ENCODE results near the gene CNP. TPM values are rescaled to one million over a fixed set of nuclear protein-coding genes. Genes with fewer than 3 reads are reported as not detected.

CNP gene
- total RNA-seq, 4 donors from 2014 or later, result 32.6 to 133 (median 54.2) TPM

GRCh38 chr17:41982026-41982760, 15.6 kb downstream of the CNP start:
- 86% methylated on average over 14 of the region's 14 CpGs; no CpG with 5 or more reads in 1 of the 2 donors for WGBS, 2 donors (ENCODE audit: low coverage in 1 of 2)
- Histone ChIP-seq H3K9me3 (no peaks in the 10 kb centered on the region), H3K27ac (no peak overlapping the region), H3K36me3 (peaks cover 0 to 73% (median 27%) of the 10 kb centered on the region in 4 donors), H3K27me3 (no peaks in the 10 kb centered on the region), H3K4me3 (no peak overlapping the region), H3K4me1 (peaks cover 0 to 11% (median 4%) of the 10 kb centered on the region in 4 donors)
- intact Hi-C loops (cut with DNase I; ENCODE audit: low total_unique reads) (no loop called here), in situ Hi-C loops (cut with MboI; ENCODE audit: low pct_ligation_motif_present in 1 of 4, low pct_unique_long_range_greater_than_20kb in 1 of 4, low sequenced_read_pairs in 3 of 4) (no loop called here)
- TF ChIP-seq POLR2AphosphoS5 (IDR thresholded peaks at IDR 0.05), result no peak
- no peak for TF ChIP-seq EP300 (IDR thresholded peaks at IDR 0.05; ENCODE audit: low read depth)
- TF ChIP-seq CTCF (IDR thresholded peaks at IDR 0.05), result no peak
- TF ChIP-seq POLR2A (IDR thresholded peaks at IDR 0.05), result no peak
- DNase-seq, result no peak

GRCh38 chr17:41984454-41984853, 17.9 kb downstream of the CNP start:
- WGBS, 2 donors (ENCODE audit: low coverage in 1 of 2), result 96% methylated on average over 8 of the region's 8 CpGs; no CpG with 5 or more reads in 1 of the 2 donors
- Histone ChIP-seq H3K9me3 (no peaks in the 10 kb centered on the region), H3K4me3 (no peak overlapping the region), H3K27ac (no peak overlapping the region), H3K27me3 (no peaks in the 10 kb centered on the region), H3K36me3 (peaks cover 0 to 81% (median 31%) of the 10 kb centered on the region in 4 donors), H3K4me1 (peaks cover 0 to 6% (median 0%) of the 10 kb centered on the region in 4 donors)
- in situ Hi-C loops (cut with MboI; ENCODE audit: low pct_ligation_motif_present in 1 of 4, low pct_unique_long_range_greater_than_20kb in 1 of 4, low sequenced_read_pairs in 3 of 4) (no loop called here), intact Hi-C loops (cut with DNase I; ENCODE audit: low total_unique reads) (no loop called here)
- TF ChIP-seq POLR2A (IDR thresholded peaks at IDR 0.05) (no peak), POLR2AphosphoS5 (IDR thresholded peaks at IDR 0.05) (no peak), EP300 (IDR thresholded peaks at IDR 0.05; ENCODE audit: low read depth) (no peak), CTCF (IDR thresholded peaks at IDR 0.05) (no peak)
- DNase-seq, result no peak

GRCh38 chr17:41985919-41986318, 19.3 kb downstream of the CNP start:
- Histone ChIP-seq H3K36me3 (peaks cover 0 to 75% (median 26%) of the 10 kb centered on the region in 4 donors), H3K27me3 (no peaks in the 10 kb centered on the region), H3K9me3 (no peaks in the 10 kb centered on the region), H3K27ac (no peak overlapping the region), H3K4me3 (no peak overlapping the region), H3K4me1 (peaks cover 0 to 21% (median 8%) of the 10 kb centered on the region in 4 donors)
- TF ChIP-seq CTCF (IDR thresholded peaks at IDR 0.05) (no peak), POLR2A (IDR thresholded peaks at IDR 0.05) (no peak), EP300 (IDR thresholded peaks at IDR 0.05; ENCODE audit: low read depth) (no peak), POLR2AphosphoS5 (IDR thresholded peaks at IDR 0.05) (no peak)
- in situ Hi-C loops (cut with MboI; ENCODE audit: low pct_ligation_motif_present in 1 of 4, low pct_unique_long_range_greater_than_20kb in 1 of 4, low sequenced_read_pairs in 3 of 4), result no loop called here
- intact Hi-C loops (cut with DNase I; ENCODE audit: low total_unique reads), result no loop called here
- WGBS, 2 donors (ENCODE audit: low coverage in 1 of 2), result 87 to 95% methylated on average over 8 of the region's 8 CpGs
- no peak for DNase-seq

- 100% methylated on average over 1 of the region's 1 CpG for WGBS, 2 donors (ENCODE audit: low coverage in 1 of 2)
- Histone ChIP-seq H3K36me3 (peaks cover 0 to 67% (median 22%) of the 10 kb centered on the region in 4 donors), H3K4me3 (no peak overlapping the region), H3K27me3 (no peaks in the 10 kb centered on the region), H3K27ac (no peak overlapping the region), H3K4me1 (peaks cover 2 to 27% (median 9%) of the 10 kb centered on the region in 4 donors), H3K9me3 (no peaks in the 10 kb centered on the region)
- in situ Hi-C loops (cut with MboI; ENCODE audit: low pct_ligation_motif_present in 1 of 4, low pct_unique_long_range_greater_than_20kb in 1 of 4, low sequenced_read_pairs in 3 of 4), result no loop called here
- TF ChIP-seq EP300 (IDR thresholded peaks at IDR 0.05; ENCODE audit: low read depth), result no peak
- no peak for TF ChIP-seq POLR2A (IDR thresholded peaks at IDR 0.05)
- TF ChIP-seq POLR2AphosphoS5 (IDR thresholded peaks at IDR 0.05), result no peak
- TF ChIP-seq CTCF (IDR thresholded peaks at IDR 0.05), result no peak
- intact Hi-C loops (cut with DNase I; ENCODE audit: low total_unique reads), result no loop called here
- DNase-seq, result no peak
Measured at GRCh38 chr17:41986634-41987033, 20.0 kb downstream of the CNP start.
